CD4-positive, alpha-beta T cell treated with Interleukin-2 at 100 ng/mL for 4 hours (primary cell): Measurements from ENCODE around the gene LASP1NB.
A peak's percentile ranks its signal among the peaks of the same experiment; 100 is the strongest.
"Not testable (repeated sequence)": the region's sequence is repeated elsewhere in the genome, so short reads cannot be mapped to it uniquely, and the experiment has no call there.

Experiments
- DNase-seq: peaks from one replicate; pipeline ENCODE4 v3.0.0-alpha.2; 2020; ENCODE audit warnings: low spot score

Gene LASP1NB

GRCh38 chr17:38918129-38918913, 7.1 kb upstream of the LASP1NB start:
- DNase-seq = no peak

DNA sequence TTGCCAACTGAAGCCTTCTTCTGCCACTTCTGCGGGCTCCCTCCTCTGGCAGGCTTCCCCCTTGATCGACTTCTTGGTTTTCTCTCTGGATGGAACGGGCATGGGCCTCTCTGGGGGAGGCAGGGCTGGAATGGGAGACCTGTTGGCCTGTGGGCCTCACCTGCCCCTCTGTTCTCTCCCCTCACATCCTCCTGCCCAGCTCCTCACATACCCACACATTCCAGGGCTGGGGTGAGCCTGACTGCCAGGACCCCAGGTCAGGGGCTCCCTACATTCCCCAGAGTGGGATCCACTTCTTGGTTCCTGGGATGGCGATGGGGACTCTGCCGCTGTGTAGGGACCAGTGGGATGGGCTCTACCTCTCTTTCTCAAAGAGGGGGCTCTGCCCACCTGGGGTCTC, 6.5 kb upstream of the LASP1NB start:
- DNase-seq = no peak

DNA sequence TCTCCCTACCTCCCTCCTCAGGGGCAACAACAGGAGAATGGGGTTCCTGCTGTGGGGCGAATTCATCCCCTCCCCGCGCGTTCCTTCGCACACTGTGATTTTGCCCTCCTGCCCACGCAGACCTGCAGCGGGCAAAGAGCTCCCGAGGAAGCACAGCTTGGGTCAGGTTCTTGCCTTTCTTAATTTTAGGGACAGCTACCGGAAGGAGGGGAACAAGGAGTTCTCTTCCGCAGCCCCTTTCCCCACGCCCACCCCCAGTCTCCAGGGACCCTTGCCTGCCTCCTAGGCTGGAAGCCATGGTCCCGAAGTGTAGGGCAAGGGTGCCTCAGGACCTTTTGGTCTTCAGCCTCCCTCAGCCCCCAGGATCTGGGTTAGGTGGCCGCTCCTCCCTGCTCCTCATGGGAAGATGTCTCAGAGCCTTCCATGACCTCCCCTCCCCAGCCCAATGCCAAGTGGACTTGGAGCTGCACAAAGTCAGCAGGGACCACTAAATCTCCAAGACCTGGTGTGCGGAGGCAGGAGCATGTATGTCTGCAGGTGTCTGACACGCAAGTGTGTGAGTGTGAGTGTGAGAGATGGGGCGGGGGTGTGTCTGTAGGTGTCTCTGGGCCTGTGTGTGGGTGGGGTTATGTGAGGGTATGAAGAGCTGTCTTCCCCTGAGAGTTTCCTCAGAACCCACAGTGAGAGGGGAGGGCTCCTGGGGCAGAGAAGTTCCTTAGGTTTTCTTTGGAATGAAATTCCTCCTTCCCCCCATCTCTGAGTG, 5.9 kb upstream of the LASP1NB start:
- DNase-seq = no peak

DNA sequence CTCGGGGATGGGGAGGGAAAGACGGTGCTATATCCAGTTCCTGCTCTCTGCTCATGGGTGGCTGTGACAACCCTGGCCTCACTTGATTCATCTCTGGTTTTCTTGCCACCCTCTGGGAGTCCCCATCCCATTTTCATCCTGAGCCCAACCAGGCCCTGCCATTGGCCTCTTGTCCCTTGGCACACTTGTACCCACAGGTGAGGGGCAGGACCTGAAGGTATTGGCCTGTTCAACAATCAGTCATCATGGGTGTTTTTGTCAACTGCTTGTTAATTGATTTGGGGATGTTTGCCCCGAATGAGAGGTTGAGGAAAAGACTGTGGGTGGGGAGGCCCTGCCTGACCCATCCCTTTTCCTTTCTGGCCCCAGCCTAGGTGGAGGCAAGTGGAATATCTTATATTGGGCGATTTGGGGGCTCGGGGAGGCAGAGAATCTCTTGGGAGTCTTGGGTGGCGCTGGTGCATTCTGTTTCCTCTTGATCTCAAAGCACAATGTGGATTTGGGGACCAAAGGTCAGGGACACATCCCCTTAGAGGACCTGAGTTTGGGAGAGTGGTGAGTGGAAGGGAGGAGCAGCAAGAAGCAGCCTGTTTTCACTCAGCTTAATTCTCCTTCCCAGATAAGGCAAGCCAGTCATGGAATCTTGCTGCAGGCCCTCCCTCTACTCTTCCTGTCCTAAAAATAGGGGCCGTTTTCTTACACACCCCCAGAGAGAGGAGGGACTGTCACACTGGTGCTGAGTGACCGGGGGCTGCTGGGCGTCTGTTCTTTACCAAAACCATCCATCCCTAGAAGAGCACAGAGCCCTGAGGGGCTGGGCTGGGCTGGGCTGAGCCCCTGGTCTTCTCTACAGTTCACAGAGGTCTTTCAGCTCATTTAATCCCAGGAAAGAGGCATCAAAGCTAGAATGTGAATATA, 4.8 kb upstream of the LASP1NB start:
- no peak for DNase-seq

- DNase-seq = no peak
Measured at GRCh38 chr17:38921756-38922411, 3.5 kb upstream of the LASP1NB start.

DNA sequence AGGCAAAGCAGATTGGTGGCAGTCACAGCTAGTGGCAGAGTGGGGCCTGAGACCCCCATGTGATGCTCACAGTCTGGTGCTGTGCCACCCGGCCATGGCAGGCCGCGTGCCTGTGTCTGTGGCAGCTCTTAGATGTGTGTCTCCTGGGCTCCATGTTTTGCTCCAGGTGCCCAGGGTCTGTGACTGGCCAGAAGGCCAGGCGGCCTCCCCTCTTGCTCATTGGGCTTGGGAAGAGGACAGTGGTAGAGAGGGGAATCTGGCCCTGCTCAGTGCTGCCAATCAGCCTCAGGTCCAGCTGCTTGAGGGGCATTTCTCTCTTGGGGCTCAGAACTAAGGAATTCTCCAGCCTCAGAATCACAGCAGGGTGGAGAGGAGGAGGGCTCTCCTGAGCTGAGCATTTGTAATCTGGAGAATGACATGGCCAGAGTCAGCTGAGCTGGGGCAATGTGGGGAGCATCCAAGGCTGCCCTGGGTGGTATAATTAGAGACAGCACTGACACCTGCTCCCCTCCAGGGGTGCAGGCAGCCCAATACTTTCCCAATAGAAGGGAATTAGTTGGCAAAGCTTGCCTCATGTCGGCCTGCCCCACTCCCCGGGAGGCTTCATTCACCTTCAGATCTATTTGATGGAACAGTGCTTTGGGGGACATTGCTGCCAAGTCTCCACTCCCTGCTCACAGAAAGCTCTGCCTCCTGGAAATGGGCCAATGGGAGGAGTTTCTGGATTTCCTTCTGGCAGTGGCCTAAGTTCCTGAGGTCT, 2.7 kb upstream of the LASP1NB start:
- DNase-seq = no peak

DNA sequence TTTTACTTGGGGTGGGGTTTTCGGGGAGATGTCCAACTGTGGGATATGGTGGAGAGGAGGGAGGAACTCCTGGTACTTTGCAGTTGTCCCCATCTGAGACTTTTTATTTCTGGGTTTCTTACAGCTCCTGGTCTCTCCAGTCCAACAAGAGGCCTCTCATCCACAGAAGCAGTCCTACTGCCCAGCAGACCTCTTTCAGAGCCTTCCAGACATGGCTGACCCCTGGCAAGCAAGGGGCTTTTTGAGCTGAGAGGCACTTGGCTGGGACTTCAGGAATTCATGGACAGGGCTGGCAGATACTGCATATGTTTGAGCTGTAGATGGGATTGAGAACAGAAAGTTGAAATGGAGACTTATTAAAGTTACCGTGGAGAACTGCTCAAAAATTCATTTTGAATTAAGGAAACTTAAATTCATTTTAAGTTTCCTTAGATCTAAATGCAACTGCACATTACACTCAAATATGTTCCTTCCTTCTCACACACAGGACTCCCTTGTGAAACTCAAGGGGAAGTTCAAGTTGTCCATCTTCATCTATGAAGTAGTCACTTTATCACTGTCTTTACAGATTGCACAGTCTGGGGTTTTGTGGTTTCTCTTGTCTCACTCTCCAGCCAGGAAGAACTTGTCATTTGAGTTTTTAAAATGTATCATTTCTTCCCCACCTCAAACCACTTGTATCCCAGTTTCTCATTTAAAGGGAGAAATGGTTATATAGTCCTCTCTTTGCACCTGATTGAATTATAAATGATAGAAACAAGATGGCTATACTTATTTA, 1.1 kb downstream of the LASP1NB start:
- DNase-seq = peak; percentile 21

DNA sequence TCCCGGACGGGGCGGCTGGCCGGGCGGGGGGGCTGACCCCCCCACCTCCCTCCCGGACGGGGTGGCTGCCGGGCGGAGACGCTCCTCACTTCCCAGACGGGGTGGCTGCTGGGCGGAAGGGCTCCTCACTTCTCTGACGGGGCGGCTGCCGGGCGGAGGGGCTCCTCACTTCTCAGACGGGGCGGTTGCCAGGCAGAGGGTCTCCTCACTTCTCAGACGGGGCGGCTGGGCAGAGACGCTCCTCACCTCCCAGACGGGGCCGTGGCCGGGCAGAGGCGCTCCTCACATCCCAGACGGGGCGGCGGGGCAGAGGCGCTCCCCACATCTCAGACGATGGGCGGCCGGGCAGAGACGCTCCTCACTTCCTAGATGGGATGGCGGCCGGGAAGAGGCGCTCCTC, 5.4 kb downstream of the LASP1NB start:
- not testable (repeated sequence) for DNase-seq

DNA sequence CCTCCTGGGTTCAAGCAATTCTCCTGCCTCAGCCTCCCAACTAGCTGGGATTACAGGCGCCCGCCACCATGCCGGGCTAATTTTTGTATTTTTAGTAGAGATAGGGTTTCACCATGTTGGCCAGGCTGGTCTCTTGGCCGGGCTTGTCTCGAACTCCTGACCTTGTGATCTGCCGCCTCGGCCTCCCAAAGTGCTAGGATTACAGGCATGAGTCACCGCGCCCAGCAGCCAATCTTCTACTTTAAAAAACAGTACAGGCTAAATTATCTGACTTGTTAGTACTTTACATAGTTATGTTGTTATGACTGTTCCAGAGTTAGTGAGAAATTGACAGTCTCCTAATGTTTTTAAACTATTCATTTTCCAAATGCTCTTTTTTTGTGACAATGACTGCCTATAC, 8.5 kb downstream of the LASP1NB start:
- not testable (repeated sequence) for DNase-seq

GRCh38 chr17:38939987-38940386, 14.6 kb downstream of the LASP1NB start:
- DNase-seq = no peak

DNA sequence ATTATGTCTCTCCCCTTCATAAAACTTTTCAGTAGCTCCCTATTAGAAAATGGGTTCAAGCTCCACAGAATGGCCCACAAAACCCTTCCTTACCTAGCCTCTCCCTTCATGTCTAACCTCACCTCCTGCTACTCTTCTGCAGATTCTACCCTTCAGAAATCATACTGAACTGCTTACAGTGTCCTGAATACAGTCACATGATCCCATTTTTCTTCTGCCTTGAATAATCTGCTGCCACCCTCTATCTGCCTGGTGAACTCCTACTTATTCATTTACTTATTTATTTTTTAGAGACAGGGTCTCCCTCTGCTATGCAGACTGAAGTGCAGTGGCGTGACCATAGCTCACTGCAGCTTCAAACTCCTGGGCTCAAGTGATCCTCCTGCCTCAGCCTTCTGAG, 15.0 kb downstream of the LASP1NB start:
- no peak for DNase-seq

GRCh38 chr17:38942696-38943334, 17.4 kb downstream of the LASP1NB start:
- DNase-seq = no peak

GRCh38 chr17:38943607-38944006, 18.2 kb downstream of the LASP1NB start:
- DNase-seq = no peak

DNA sequence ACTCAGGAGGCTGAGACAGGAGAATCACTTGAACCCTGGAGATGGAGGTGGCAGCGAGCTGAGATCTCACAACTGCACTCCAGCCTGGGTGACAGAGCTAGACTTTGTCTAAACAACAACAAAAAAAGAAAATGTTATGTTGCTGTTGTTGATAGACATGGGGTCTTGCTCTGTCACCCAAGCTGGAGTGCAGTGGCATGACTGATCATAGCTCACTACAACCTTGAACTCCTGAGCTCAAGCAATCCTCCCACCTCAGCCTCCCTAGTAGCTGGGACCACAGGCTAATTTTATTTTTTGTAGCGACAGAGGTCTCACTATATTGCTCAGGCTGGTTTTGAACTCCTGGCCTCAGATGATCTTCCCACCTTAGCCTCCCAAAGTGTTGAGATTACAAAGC, 21.8 kb downstream of the LASP1NB start:
- DNase-seq = no peak

DNA sequence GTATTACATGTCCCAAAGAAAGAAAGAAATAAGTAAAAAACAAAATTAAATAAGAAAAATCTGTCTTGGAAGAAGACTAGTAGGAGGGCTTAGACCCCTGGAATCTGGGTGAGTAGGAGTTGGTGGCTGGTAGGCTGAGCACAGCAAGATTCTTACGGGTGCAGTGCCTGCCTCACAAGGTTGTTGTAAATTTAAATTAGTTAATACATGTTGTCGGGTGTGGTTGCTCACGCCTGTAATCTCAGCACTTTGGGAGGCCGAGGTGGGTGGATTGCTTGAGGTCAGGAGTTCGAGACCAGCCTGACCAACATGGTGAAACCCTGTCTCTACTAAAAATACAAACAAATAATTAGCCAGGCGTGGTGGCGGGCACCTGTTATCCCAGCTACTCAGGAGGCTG, 28.4 kb downstream of the LASP1NB start:
- DNase-seq = not testable (repeated sequence)

GRCh38 chr17:38958326-38958725, 32.9 kb downstream of the LASP1NB start:
- no peak for DNase-seq

- DNase-seq = no peak
Measured at GRCh38 chr17:38958756-38959155, 33.3 kb downstream of the LASP1NB start.

DNA sequence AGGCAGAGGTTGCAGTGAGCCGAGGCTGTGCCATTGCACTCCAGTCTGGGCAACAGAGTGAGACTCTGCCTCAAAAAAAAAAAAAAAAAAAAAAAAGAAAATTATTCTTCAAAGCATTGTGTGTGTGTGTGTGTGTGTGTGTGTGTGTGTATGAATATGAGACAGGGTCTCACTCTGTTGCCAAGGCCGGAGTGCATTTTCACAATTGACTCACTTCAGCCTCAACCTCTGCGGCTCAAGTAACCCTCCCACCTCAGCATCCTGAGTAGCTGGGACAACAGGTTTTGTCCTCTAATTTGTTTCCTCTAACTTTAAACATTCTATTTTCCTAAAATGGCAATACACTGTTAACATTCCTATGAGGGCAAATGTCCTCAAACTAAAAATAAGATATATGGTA, 34.1 kb downstream of the LASP1NB start:
- no peak for DNase-seq

GRCh38 chr17:38960402-38960801, 35.0 kb downstream of the LASP1NB start:
- no peak for DNase-seq

DNA sequence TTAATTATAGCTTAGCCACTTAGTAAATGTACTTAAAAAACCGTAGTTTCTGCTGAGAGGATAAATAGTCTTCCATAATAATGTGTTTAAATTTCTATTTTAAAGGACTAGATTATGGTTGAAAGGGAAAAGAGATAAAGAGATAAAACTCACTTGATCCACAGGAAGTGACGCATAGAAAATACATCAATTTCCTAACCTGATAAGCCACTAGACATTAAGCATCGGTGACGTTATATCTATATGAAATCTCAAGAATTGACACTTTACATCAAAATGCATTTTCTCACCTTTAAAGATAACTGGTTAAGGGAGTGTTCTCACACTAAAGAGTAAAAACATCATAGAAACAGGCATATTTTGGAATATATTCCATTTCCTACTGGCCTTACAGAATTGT, 36.0 kb downstream of the LASP1NB start:
- DNase-seq = no peak
